ENCODE data around the gene SERPINE1.

GRCh38 chr7:101164071-101164840 is 37.4 kb downstream of the SERPINE1 start:
- TF ChIP-seq POLR2A (IDR thresholded peaks at IDR 0.05; ENCODE audit: low read length) (no peak), GATA1 (IDR thresholded peaks at IDR 0.05; ENCODE audit: low read depth, low read length) (no peak)
